HCT116 (cell line): Measurements from ENCODE around the gene CYB5RL. TPM values are rescaled to one million over a fixed set of nuclear protein-coding genes. Genes with fewer than 3 reads are reported as not detected.

Experiments
- ATAC-seq: fragments of 200-7000 bp; cut with Tn5 transposase; 2 replicates; pipeline ENCODE4 v1.9.1; 2020; ENCODE audit warnings: mild to moderate bottlenecking, moderate library complexity
- BruUV-seq: library from RNA; stranded (reverse); fragments of 400-500 nt; replicated peaks from 2 replicates; lab custom pipeline; 2021; lab: Mats Ljungman, UMichigan
- CTCF ChIA-PET: fragments of 300-600 bp; sonication (Branson Sonifier 250); formaldehyde crosslinking; loops from one replicate; lab custom pipeline; 2021; ENCODE audit warnings: antibody characterized with exemption; lab: Charles Lee
- POLR2A ChIA-PET: fragments of 300-600, 350-600 bp; sonication (Branson Sonifier 250); formaldehyde crosslinking; loops from one replicate; lab custom pipeline; 2021; ENCODE audit warnings: antibody characterized with exemption; lab: Charles Lee
- RAD21 ChIA-PET, 2 experiments: fragments of 300-600 bp; sonication (Branson Sonifier 250); formaldehyde crosslinking; loops; one replicate each; lab custom pipeline; 2023; ENCODE audit warnings: low total read pairs in 2 of 2; ENCODE audit not compliant: uncharacterized antibody in 2 of 2, unreplicated experiment in 2 of 2, low non-redundant PET in 1 of 2; lab: Charles Lee
- DNase-seq: peaks from one replicate; pipeline ENCODE4 v3.0.0-alpha.2; 2010; ENCODE audit warnings: low read depth, low spot score
- H2AFZ ChIP-seq: fragments of 200-600 bp; shearing (Covaris generic), sonication (generic); 2 replicates; pipeline ENCODE4 v1.6.1; 2017; ENCODE audit warnings: low read depth, mixed run types, mixed read lengths, antibody characterized with exemption, low read length; ENCODE audit not compliant: poor library complexity, severe bottlenecking
- H3K27ac ChIP-seq: 2 replicates; pipeline ENCODE4 v1.5.1; 2012; ENCODE audit warnings: low read depth, low read length
- H3K27me3 ChIP-seq: fragments of 200-600 bp; sonication (generic); 2 replicates; pipeline ENCODE4 v1.6.1; 2016; ENCODE audit warnings: mixed run types, low read length, mixed read lengths; ENCODE audit not compliant: insufficient read depth
- H3K36me3 ChIP-seq, 2 experiments: fragments of 200-500 bp in 1 of 2; fragments of 200-600 bp in 1 of 2; sonication (Bioruptor generic) in 1 of 2; sonication (generic) in 1 of 2; 2 replicates each; pipeline versions ENCODE4 v1.5.1 to v1.6.1; 2014 to 2016; ENCODE audit warnings: low read length in 2 of 2, inconsistent platforms in 1 of 2, mixed read lengths in 1 of 2, mixed run types in 1 of 2; ENCODE audit not compliant: insufficient read depth in 2 of 2, control insufficient read depth in 1 of 2
- H3K4me1 ChIP-seq, 2 experiments: fragments of 200-600 bp in 1 of 2; sonication (generic) in 1 of 2; 2 replicates each; pipeline versions ENCODE4 v1.5.1 to v1.6.1; 2012 to 2017; ENCODE audit warnings: low read length in 2 of 2, inconsistent platforms in 1 of 2, mild to moderate bottlenecking in 1 of 2, mixed read lengths in 1 of 2, mixed run types in 1 of 2, moderate library complexity in 1 of 2; ENCODE audit not compliant: insufficient read depth in 2 of 2, control insufficient read depth in 1 of 2
- H3K4me2 ChIP-seq: fragments of 200-600 bp; sonication (generic); 2 replicates; pipeline ENCODE4 v1.6.1; 2017; ENCODE audit warnings: mixed run types, low read length, mixed read lengths
- H3K4me3 ChIP-seq, 2 experiments: fragments of 200-600 bp in 1 of 2; sonication (generic) in 1 of 2; replicated peaks in 1 of 2; 2 replicates each; pipeline ENCODE4 v1.5.1; 2011 to 2016; ENCODE audit warnings: low read length in 2 of 2, control low read depth in 1 of 2, low read depth in 1 of 2, mild to moderate bottlenecking in 1 of 2, mixed read lengths in 1 of 2, mixed run types in 1 of 2
- H3K79me2 ChIP-seq: fragments of 200-600 bp; sonication (generic); 2 replicates; pipeline ENCODE4 v1.6.1; 2017; ENCODE audit warnings: mild to moderate bottlenecking, mixed run types, low read length, moderate library complexity, mixed read lengths; ENCODE audit not compliant: insufficient read depth
- H3K9ac ChIP-seq: fragments of 200-600 bp; sonication (generic); 2 replicates; pipeline ENCODE4 v1.6.1; 2016; ENCODE audit warnings: low read length, mixed read lengths
- H3K9me2 ChIP-seq: fragments of 200-600 bp; sonication (generic), shearing (Covaris generic); 2 replicates; pipeline ENCODE4 v1.6.1; 2017; ENCODE audit warnings: mixed run types, mild to moderate bottlenecking, moderate library complexity; ENCODE audit not compliant: insufficient read depth
- H3K9me3 ChIP-seq, 2 experiments: fragments of 200-500 bp in 1 of 2; fragments of 200-600 bp in 1 of 2; sonication (Bioruptor generic) in 1 of 2; sonication (generic) in 1 of 2; 2 replicates each; pipeline ENCODE4 v1.6.1; 2014 to 2017; ENCODE audit warnings: low read length in 2 of 2, mixed read lengths in 2 of 2, inconsistent platforms in 1 of 2, low read depth in 1 of 2, mild to moderate bottlenecking in 1 of 2, mixed run types in 1 of 2, moderate library complexity in 1 of 2; ENCODE audit not compliant: control insufficient read depth in 1 of 2, insufficient read depth in 1 of 2
- H4K20me1 ChIP-seq: fragments of 200-600 bp; sonication (generic), shearing (Covaris generic); 2 replicates; pipeline ENCODE4 v1.6.1; 2017; ENCODE audit warnings: mixed run types, mild to moderate bottlenecking, moderate library complexity; ENCODE audit not compliant: insufficient read depth
- POLR2A ChIP-seq: IDR thresholded peaks from 2 replicates; pipeline ENCODE4 v1.7.0; 2011; ENCODE audit warnings: borderline replicate concordance; ENCODE audit not compliant: insufficient read depth, insufficient read length; ENCODE audit errors: extremely low read depth
- REST ChIP-seq: IDR thresholded peaks from 2 replicates; pipeline ENCODE4 v1.6.1; 2012; ENCODE audit warnings: low read depth
- SP1 ChIP-seq: IDR thresholded peaks from 2 replicates; pipeline ENCODE4 v1.6.1; 2012; ENCODE audit warnings: low read depth
- SRF ChIP-seq: IDR thresholded peaks from 2 replicates; pipeline ENCODE4 v1.6.1; 2012; ENCODE audit warnings: low read depth
- TCF7L2 ChIP-seq: IDR thresholded peaks from 2 replicates; pipeline ENCODE4 v1.7.0; 2011; ENCODE audit warnings: borderline replicate concordance, inconsistent platforms; ENCODE audit not compliant: insufficient read depth, insufficient read length; ENCODE audit errors: extremely low read depth
- YY1 ChIP-seq: IDR thresholded peaks from 2 replicates; pipeline ENCODE4 v1.6.1; 2011; ENCODE audit warnings: low read length, low read depth, moderate library complexity, mild to moderate bottlenecking; ENCODE audit not compliant: insufficient replicate concordance; ENCODE audit errors: extremely low read depth
- ZFX ChIP-seq: fragments of 450-650 bp; IDR thresholded peaks from 2 replicates; pipeline ENCODE4 v1.6.1; 2017
- intact Hi-C: fragments of 100-400 bp; cut with micrococcal nuclease; formaldehyde crosslinking; loops from 2 replicates; pipeline ENCODE4 v1.10.0; 2022
- total RNA-seq: library from RNA; stranded (reverse); gene quantifications from one replicate; pipeline ENCODE4 v1.2.1, GENCODE V29; 2021; ENCODE audit not compliant: unreplicated experiment

The CYB5RL gene
- total RNA-seq, 1 experiment from 2014 or later = 11.7 TPM

- TF ChIP-seq POLR2A (no peak), REST (no peak), ZFX (no peak), SP1 (no peak), TCF7L2 (no peak), SRF (no peak), YY1 (no peak)
- H3K27me3 ChIP-seq = no peaks in the 10 kb centered on the region
- H3K9me2 ChIP-seq = no peaks in the 10 kb centered on the region
- CTCF ChIA-PET = no interaction called here
- intact Hi-C loops = no loop called here
- peaks cover 23 to 37% of the 10 kb centered on the region in 2 experiments for H3K4me1 ChIP-seq
- no peak overlapping the region for H3K4me2 ChIP-seq
- no peak overlapping the region for H3K4me3 ChIP-seq
- DNase-seq = no peak
- no TSS peak for BruUV-seq
- POLR2A ChIA-PET = no interaction called here
- H3K9me3 ChIP-seq = no peaks in the 10 kb centered on the region
- RAD21 ChIA-PET = no interaction called here
- H3K36me3 ChIP-seq = no peaks in the 10 kb centered on the region
- no peaks in the 10 kb centered on the region for H4K20me1 ChIP-seq
- no peak overlapping the region for H3K27ac ChIP-seq
- no peaks in the 10 kb centered on the region for H3K79me2 ChIP-seq
- H2AFZ ChIP-seq = no peak overlapping the region
- ATAC-seq = no peak
- no peak overlapping the region for H3K9ac ChIP-seq
Measured at GRCh38 chr1:54225378-54225777, 25.5 kb upstream of the CYB5RL start.
